GM21723 (cell line): ENCODE data around the gene OTOG.

Source experiments
- ATAC-seq: cut with Tn5 transposase; IDR thresholded peaks from one replicate; pipeline ENCODE4 v1.9.1; 2021; ENCODE audit warnings: mild to moderate bottlenecking, moderate library complexity; ENCODE audit not compliant: unreplicated experiment

OTOG gene, protein sequence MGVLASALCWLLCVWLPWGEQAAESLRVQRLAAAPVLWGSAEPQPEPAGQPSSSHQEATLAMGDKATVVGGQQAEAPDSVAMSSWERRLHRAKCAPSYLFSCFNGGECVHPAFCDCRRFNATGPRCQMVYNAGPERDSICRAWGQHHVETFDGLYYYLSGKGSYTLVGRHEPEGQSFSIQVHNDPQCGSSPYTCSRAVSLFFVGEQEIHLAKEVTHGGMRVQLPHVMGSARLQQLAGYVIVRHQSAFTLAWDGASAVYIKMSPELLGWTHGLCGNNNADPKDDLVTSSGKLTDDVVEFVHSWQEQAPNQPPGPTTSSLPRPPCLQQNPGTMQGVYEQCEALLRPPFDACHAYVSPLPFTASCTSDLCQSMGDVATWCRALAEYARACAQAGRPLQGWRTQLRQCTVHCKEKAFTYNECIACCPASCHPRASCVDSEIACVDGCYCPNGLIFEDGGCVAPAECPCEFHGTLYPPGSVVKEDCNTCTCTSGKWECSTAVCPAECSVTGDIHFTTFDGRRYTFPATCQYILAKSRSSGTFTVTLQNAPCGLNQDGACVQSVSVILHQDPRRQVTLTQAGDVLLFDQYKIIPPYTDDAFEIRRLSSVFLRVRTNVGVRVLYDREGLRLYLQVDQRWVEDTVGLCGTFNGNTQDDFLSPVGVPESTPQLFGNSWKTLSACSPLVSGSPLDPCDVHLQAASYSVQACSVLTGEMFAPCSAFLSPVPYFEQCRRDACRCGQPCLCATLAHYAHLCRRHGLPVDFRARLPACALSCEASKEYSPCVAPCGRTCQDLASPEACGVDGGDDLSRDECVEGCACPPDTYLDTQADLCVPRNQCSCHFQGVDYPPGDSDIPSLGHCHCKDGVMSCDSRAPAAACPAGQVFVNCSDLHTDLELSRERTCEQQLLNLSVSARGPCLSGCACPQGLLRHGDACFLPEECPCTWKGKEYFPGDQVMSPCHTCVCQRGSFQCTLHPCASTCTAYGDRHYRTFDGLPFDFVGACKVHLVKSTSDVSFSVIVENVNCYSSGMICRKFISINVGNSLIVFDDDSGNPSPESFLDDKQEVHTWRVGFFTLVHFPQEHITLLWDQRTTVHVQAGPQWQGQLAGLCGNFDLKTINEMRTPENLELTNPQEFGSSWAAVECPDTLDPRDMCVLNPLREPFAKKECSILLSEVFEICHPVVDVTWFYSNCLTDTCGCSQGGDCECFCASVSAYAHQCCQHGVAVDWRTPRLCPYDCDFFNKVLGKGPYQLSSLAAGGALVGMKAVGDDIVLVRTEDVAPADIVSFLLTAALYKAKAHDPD (N-terminal part only)

DNA sequence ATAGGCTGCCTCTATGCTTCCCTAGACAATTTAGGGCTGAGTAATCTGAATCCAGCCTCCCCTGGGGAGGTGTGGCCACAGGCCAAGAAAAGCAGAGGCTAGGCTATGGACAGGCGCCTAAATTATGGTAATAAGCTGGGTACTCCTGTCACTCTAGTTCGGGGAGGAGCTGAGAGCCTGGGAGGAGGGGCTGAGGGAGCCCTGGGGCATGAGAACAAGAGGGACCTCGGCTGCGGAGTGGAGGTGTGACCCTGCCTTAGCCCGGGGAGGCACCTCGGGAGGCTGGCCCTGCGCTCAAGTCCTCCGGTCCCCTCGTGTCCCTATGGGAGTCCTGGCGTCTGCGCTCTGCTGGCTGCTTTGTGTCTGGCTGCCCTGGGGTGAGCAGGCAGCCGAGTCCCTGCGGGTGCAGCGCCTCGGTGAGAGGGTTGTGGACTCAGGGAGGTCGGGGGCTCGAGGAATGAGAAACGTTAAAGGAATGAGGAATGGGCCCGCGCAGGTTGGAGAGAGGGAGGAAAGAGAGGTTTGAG lies at the start of gene OTOG:
OTOG (plus strand) TSS at position 209 of the 527 bp plus-strand sequence; CDS start at position 323, 114 bp downstream.
- no peak for ATAC-seq

DNA sequence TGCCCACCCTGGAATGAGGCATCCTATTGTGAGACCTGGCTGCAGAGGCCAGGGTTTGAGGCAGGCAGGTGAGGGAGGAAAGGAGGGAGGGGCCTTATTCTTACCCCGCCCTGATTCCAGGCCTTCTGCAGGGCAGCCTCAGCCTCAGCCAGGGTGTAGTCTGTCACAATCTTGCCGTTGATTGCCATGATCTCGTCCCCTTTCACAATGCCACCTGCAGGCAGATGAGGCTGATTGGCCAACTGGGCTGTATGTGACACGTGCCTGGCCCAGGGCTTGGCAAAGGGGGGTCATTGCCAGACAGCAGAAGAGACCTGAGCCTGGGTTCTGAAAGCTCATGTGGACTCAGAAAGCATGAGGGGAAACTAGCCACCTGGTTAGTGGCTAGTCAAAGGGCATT lies 49.0 kb upstream of the OTOG start:
- no peak for ATAC-seq

DNA sequence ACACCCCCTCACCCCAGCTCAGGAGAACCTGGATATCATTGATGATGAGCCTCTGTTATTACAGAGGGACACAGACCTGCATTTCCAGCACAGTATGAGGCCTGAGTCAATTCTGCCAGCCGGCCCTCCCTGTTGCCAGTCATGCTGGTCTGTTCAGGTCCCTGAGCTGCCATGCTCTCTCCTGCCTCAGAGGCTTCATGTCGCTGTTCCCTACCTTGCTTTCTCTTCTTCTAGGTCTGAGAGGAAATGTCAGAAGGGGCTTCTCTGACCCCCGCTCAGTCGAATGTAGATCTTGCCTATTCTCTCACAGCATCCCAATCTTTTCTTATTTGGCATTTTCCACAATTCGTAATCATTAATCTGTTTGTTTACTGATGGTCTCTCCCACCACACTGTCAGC lies 48.6 kb upstream of the OTOG start:
- no peak for ATAC-seq

DNA sequence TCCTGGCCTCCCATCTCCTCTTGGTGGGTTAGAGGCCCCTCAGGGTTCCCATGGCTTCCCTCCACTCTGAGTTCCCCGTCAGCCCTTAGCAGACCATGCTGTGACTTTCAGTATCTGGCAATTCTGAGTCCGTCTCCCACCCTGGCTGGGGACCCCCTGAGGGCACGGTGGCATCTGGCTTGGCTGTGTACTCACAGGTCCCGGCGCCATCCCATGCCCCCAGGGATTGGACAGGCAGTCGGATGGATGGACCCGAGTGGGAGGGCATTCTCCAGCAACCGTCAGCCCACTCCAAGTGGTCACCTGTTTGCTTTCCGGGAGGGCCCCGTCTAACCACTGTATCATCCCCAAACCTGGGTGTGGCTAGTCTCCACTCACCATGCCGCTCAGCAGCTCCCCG lies 46.4 kb upstream of the OTOG start:
- ATAC-seq = no peak

DNA sequence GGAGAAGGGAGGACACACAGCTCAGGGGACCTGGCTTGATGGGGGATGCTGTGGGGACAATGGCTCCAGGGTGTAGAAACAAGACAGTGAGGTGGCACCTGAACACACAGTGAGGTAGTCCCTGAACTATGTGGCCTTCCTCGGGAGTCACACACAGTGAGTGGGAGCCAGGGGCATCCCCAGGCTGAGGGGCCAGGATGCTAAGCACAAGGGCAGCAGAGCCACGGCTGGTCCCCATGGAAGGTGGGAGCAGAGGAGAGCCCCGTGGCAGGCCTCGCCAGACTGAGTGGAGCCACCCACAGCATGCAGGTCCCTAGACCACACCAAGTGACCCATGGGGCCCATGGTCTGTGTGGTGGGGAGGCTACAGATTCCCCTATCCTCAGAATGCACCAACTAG lies 44.4 kb upstream of the OTOG start:
- ATAC-seq = no peak

DNA sequence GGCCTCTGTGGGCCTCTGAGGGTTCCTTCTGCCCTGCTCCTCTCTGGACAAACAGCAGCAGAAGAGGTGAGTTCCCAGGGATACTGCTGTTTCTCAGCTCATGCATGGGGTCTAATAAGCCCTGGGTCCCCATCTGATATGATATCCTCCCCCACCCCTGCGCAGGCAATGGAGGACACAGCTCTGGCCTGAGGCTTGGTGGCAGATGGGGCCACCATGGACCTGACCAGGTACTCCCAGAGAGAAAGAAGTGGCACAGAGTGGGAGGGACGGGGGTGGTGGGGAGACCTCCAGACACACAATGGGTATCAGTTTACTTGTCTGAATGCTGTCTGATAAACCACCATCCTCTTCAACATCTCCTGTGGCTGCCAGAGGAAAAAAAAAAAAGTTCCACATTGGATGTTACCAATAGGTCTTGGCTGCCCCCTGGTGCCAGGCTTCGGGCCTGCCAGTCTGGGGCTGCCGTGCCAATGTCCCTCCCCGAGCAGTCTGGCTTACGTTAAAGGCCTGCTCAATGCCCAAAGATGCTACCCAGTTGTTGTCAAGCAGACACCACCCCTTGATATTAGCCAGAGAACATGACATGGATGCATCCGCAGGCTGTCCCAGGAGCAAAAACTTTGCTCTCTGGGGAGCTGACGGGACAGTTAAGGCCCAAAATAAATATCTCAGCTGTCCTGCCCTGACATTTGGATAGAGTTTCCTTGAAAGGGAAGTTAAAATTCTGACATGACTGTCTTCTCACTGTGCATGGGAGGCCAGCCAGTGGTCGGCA lies 42.5 kb upstream of the OTOG start:
- peak; percentile 73 for ATAC-seq

DNA sequence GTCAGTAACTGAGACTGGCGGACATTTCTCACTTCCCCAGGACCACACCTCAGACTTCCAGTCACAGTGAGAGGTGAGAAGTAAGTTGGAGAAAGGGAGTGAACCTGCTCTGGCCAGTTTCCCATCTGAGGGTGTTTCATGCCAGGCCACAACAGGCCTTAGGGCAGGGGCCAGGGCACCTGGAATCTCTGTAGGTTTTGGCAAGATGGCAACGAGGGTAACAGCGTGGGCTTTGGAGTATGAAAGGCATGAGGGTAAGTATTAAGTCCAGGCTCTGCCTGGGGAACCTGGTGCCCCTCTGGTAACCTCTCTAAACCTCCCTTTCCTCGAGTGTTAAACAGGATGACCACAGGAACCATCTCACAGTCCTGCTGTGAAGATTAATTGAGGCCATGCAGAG lies 41.9 kb upstream of the OTOG start:
- ATAC-seq = no peak

DNA sequence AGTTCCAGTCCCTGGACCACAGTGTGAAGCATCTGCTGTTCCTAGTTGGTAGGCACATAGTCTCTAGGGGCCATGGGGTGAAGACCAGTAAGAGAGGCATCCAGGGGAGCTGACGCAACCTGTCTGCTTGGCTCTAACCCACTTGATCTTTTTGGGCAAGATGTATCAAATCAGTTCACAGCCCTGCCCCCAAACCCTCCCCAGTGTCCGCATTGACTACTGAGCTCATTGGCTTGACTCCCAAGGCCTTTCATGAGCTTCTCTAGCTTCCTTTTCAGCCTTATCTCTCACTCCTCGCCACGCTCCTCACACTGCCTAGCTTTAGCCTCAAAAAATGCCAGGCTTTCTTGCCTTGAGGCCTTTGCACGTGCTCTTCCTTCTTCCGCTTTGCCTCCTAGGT lies 40.7 kb upstream of the OTOG start:
- no peak for ATAC-seq

DNA sequence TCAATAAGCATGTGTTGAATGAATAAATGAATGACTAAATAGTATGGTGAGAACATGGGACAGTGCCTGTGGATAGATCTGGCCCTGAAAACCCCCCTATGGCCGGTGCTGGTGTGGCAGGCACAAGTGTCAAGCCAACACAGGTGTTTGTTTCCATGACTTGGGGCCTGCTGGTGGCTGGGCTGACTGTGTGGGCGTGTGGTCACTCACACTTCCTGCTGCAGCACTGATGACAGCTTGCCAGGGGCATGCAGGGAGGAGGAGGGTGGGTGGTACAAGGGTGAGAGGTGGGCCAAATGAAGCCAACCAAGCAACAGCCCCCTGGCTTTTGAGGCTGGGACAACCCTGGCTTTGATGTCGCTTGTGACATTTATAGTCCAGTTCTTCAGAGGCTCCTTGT lies 40.1 kb upstream of the OTOG start:
- no peak for ATAC-seq

DNA sequence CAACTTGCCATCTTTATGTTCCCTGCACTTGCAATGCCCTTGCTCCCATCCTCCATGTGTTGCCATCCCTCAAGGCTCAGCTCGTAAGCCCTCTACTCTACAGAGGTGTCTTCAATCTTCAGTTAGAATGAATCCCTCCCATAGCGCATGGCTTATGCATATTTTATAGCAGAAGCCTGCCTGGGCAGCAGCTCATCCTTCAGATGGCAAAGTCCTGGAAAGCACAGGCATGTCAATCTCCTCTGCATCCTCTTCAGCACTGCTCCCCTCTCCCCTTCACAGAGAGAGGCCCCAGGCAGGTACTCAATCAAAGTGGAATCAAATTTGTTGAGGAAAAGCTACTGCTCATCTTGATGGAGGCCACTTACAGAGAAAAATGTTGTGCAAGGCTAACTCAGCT lies 39.3 kb upstream of the OTOG start:
- ATAC-seq = no peak

DNA sequence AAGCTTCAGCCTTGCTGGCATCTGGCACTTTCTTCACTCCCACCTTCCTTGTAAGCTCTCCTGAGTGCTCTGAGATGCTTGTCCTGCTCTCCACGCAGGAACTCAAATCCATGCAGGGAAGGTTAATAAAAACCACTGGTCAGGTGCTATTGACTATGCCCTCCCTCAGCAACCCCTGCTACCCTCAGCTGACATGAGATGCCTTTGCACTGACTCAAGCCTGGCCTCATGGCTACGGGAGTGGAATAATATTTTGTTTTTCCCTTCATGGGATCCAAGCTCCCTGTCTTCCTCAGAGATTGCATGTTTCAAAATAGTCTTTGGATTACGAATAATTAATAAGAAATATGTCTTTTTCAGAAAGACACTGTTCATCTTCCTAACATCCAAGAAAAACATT lies 38.8 kb upstream of the OTOG start:
- no peak for ATAC-seq

DNA sequence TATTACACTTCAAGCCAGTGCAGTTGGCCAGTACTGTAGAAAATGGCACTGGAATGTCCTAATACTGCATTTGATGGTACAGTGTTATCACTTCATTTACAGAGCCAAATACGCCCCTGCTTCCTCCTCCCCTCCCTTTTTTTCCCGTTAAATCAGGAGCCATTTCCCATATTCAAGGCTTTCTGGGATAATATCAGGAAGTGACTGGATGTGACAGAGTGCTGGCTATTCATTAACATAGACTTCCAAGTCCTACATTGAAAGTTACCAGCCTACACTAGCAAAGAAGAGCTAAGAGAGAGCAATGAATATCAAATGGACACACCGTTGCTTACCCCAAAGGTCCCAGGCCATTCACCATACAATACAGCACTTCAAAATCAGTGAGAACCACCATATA lies 38.3 kb upstream of the OTOG start:
- no peak for ATAC-seq

DNA sequence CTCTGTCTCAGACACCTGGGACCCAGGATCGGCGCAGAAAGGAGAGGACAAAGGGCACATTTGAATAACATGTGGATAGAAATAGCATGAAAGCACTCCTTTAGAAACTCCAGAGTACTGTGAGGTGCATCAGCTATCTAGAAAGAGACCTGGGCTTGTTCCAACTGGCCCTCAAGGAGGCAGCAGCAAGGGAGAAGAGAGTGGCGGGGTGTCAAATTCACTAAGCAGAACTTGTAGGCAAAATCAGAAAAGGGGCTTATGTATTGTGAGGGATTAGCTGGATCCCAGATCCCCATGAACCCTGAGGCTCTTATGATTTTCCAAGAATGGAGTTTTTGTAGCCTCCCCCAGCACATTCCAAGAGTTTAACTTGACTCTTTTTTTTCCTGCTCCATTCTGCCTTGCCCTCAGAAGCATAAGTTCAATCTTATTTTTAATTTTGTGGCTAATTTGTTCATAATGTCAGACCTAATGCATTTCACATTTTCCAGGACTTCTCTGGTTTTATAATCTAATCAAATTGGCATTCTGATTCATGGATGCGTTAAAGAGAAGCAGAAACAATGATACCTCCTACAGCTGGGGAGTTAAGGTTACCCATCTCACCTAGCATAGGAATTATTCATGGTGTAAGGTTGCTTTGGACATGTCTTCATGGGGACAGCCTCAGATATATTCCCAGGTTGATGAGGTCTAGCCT lies 36.4 kb upstream of the OTOG start:
- ATAC-seq = no peak

DNA sequence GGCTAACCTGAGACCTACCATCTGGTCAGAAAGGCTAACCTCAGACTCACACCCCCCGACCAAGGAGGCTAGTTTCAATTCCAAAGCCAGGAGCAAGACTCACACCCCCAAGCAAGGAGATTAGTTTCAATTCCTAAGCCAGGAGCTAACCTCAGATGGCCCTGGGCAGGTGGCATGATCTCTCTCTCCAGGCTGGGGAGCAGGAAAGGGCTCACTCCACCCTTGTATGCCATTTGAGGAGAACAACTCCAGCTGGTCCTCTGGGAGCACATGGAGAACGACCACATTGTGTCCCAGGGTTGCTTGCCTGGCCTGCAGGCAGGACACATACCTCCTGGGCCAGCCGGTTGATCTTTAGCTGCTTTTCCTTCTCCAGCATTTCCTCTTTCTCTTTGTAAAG lies 35.5 kb upstream of the OTOG start:
- ATAC-seq = no peak

DNA sequence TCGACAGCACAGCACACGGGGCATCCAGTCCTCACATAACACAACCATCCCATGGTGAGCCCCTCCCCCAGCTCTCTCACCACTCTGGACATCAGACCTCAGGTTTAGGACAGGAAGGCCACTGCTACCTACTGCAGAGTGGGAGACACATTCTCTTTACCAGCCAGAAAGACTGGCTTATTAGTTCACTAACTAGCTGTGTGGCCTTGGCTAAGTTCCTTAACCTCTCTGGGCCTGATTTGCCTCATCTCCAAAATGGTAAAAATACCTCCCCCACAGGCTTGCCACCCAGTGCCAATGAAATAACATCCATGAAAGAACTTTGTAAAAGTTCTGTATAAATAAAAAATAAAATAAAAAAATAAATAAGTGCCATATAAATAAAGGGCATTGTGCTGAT lies 35.0 kb upstream of the OTOG start:
- ATAC-seq = no peak

DNA sequence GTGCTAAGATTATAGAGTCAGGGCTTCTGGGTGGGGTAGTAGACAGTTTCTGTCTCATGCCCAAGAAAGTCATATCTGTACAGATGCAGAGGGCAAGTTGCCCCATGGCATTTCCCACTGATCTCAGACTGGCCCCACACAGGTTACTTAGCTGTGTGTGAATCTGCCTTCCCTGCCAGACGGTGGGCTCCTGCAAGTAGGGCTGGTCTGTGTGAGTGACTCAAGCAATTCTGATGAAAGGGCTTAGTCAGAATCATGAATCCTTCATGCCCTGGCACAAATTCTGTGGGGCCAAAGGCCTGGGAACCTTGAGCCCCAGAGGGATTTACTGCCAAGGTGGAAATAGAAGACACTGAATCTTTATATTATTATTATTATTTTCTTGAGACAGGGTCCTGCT lies 33.2 kb upstream of the OTOG start:
- no peak for ATAC-seq

DNA sequence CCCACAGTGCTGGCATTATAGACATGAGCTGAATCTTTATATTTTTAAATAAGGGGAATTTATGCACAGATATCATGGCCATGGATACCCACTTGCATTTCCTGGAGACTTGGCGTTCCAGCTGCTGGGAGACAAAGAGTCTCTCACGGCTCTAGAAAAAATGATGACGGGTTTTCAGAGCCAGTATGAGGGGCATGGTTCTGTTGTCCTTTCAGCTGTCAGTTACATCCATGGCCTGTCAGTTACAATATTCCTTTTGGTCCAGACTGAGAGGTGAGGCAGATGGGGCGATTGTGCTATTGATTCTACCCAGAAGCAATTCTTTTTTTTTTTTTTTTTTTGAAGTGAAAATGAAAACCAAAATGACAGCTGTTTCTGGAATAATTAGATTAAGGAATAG lies 32.6 kb upstream of the OTOG start:
- ATAC-seq = no peak

DNA sequence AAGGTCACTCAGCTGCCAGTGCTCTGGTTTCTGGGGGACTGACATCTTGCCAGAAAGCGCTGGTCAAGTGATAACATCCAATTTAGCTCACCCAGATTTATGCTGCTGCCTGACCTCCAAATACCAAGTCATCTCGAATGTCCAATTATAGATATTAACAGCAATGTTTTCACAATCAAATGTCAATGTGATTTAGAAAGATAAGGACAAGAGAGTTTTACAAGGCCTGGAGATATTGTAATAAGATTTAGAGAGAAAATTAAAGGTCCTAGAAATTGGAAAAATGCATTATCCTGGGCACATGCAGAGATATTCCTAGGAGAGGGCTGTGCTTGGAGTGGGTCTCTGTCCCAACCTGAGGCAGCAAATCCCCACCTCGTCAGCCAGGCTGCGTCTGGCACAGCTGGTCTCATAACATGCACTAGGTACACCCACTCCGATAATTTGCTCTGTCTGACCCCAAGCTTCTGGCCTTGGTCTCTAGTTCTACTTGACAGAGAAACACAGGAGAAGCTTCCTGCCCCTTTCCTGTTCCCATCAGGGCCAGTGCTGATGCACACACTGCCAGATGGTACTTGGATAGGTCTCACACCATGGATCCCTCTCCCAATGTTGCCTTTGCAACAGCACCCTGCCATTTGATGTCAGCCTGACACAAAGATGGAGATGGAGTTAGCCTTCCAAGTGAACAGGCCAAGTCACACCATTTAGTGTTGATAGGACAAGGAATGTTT lies 31.4 kb upstream of the OTOG start:
- no peak for ATAC-seq

DNA sequence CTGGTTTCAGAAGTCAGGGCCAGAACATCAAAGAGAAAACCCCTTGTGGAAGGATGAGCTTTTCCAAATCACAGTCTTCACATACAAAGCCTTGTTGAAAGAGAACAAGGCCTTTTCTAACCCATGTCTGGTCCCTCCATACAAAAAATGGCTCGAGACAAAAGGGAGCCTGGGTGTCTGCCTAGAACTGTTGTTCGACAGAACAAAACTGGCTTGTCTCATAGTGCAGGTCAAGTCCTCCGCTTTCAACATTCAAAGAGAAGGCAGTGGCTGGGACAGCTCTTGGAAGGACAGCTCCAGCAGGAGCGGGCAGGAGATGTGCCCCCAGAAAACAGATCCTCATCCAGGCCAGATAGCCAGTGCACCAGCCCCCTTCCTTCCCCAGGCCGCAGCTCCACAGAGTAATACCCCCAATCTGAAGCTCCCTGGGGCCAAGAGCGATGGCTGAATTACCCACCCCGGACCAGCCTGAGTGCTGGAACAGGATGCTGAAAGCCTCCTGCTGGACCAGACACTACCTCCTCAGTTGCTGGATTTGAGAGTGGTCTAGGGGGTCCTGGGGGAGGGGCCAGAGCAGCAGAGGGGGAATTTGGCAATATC lies 30.4 kb upstream of the OTOG start:
- no peak for ATAC-seq
